ENCODE results near the gene PIM3. TPM values are rescaled to one million over a fixed set of nuclear protein-coding genes. Genes with fewer than 3 reads are reported as not detected.
A peak's percentile ranks its signal among the peaks of the same experiment; 100 is the strongest.

PIM3 gene
- total RNA-seq, 2 experiments from 2014 or later, result 146 to 158 TPM

DNA sequence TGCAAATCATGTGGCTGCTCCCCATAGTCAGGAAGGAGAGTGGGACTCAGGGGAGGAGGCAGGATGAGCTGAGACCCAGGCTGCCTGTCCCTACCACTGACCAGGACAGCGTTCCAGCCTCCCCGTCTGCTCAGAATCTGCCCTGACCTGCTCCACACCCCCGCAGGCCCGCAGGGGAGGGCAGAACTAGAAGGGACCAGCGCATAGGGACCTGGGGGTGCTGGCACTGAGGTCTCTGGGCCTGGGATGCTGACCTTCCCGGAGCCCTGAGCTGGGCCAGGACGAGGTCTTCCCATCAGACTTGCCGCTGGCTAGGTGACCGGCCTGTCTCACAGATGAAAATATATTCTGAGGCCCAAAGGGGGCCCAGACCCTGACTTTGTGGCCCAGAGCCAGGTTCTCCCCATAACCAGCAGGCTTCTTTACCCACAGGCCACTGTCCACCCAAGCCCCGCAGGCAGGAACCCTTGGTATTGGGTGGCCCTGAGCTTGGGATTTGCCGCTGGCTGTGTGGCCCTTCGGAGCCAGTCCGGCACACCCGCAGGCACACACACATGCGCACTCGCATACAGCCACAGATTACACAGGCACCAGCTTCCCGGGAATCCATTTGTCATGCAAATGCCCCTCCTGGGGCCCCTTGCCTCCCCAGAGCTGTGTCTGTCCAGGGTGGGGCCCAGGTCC lies 13.8 kb upstream of the PIM3 start:
- Mint-ChIP-seq H3K27ac (peak overlapping the region; percentile 34), H3K4me3 (no peak overlapping the region), H3K4me1 (ENCODE audit: low read depth) (peaks cover 6% of the 10 kb centered on the region), H3K27me3 (no peaks in the 10 kb centered on the region), H3K36me3 (ENCODE audit: low read depth) (no peaks in the 10 kb centered on the region), H3K9me3 (no peaks in the 10 kb centered on the region)
- intact Hi-C loops (cut with micrococcal nuclease), result no loop called here
- ATAC-seq, result no peak
- no peak for DNase-seq
- ChIA-PET POLR2A (interaction anchor here (1.1 to 2.3 kb wide), 8 partner anchors 8 to 24 kb away, joined by 3 to 8 read pairs (median 4); partner anchors contain the start of gene PIM3), CTCF (interaction anchor here (1.1 kb wide), 1 partner anchor 11 kb away, joined by 3 read pairs; no protein-coding TSS in a partner anchor)
- TF ChIP-seq, protein P1, sequence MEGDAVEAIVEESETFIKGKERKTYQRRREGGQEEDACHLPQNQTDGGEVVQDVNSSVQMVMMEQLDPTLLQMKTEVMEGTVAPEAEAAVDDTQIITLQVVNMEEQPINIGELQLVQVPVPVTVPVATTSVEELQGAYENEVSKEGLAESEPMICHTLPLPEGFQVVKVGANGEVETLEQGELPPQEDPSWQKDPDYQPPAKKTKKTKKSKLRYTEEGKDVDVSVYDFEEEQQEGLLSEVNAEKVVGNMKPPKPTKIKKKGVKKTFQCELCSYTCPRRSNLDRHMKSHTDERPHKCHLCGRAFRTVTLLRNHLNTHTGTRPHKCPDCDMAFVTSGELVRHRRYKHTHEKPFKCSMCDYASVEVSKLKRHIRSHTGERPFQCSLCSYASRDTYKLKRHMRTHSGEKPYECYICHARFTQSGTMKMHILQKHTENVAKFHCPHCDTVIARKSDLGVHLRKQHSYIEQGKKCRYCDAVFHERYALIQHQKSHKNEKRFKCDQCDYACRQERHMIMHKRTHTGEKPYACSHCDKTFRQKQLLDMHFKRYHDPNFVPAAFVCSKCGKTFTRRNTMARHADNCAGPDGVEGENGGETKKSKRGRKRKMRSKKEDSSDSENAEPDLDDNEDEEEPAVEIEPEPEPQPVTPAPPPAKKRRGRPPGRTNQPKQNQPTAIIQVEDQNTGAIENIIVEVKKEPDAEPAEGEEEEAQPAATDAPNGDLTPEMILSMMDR (IDR thresholded peaks at IDR 0.05), result no peak

DNA sequence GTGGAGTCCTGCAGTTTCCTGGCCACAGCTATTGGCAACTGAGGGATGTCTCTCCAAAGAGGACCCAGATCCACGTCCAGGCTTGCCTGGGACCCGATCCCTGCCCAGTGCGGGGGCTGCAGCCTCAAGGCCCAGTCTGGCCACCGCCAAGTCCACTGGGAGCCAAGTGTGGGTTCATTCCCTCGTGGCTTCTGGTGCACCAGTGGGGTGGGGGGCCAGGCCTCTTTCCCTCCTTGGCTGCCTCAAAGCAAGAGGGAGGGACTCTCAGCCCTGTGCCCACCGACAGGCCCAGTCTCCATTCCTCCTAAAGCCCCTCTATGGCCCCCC lies 13.3 kb upstream of the PIM3 start:
- intact Hi-C loops (cut with micrococcal nuclease), result no loop called here
- TF ChIP-seq, protein P1 (IDR thresholded peaks at IDR 0.05), result no peak
- Mint-ChIP-seq H3K27me3 (no peaks in the 10 kb centered on the region), H3K9me3 (no peaks in the 10 kb centered on the region), H3K36me3 (ENCODE audit: low read depth) (no peaks in the 10 kb centered on the region), H3K27ac (no peak overlapping the region), H3K4me3 (no peak overlapping the region), H3K4me1 (ENCODE audit: low read depth) (peaks cover 6% of the 10 kb centered on the region)
- ChIA-PET POLR2A (interaction anchor here (1.6 to 2.3 kb wide), 4 partner anchors 9 to 23 kb away, joined by 4 to 8 read pairs (median 6); no protein-coding TSS in a partner anchor), CTCF (no interaction called here)
- ATAC-seq (no peak), DNase-seq (no peak)

DNA sequence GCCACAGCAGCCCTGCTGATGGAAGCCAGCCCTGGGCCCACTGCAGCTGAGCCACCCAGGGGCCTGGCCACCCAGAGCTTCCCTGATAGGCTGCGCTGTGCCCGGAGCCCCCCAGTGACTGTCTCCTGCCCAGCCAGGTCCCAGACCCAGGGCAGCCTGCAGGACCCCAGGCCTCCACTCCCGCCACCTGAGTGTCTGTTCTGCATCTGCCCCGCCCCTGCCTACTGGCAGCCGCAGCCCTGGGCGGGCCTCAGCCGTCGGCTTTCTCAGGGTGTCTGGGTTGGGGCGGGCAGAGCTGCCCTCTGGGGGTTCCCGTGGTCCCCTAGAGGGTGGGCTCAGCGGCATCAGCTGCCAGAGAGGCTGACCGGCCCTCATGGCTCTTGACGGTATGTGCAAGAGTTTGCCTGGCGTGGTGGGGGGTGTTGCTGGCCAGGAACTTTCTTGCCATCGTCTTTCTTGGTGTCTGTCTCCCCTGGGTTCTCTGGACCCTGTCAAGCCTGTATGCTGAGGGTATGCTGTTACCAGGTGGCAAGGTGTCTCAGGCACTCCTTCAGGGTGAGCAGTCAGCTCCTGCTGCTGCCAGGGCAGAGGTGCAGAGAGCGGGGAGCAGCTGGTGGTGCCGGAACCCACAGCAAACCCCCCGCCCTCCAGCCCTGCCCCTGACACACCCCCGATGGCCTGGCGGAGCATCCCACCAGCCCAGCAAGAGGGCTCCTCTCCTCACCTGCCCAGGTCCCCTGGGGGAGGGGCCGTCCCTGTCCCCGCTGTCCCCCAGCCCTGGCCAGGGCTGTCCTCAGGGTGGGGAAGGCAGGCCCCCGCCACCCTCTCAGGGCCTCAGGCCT lies 12.2 kb upstream of the PIM3 start:
- no peak overlapping the region for H3K4me3 Mint-ChIP-seq
- no peak for DNase-seq
- ChIA-PET POLR2A (interaction anchor here (2.3 kb wide), 2 partner anchors 10 to 22 kb away, joined by 6 to 8 read pairs; no protein-coding TSS in a partner anchor), CTCF (no interaction called here)
- H3K4me1 Mint-ChIP-seq (ENCODE audit: low read depth), result peaks cover 6% of the 10 kb centered on the region
- no peak overlapping the region for H3K27ac Mint-ChIP-seq
- no peaks in the 10 kb centered on the region for H3K27me3 Mint-ChIP-seq
- no peak for ATAC-seq
- TF ChIP-seq, protein P1 (IDR thresholded peaks at IDR 0.05), result no peak
- H3K36me3 Mint-ChIP-seq (ENCODE audit: low read depth), result no peaks in the 10 kb centered on the region
- H3K9me3 Mint-ChIP-seq, result no peaks in the 10 kb centered on the region
- intact Hi-C loops (cut with micrococcal nuclease), result no loop called here

DNA sequence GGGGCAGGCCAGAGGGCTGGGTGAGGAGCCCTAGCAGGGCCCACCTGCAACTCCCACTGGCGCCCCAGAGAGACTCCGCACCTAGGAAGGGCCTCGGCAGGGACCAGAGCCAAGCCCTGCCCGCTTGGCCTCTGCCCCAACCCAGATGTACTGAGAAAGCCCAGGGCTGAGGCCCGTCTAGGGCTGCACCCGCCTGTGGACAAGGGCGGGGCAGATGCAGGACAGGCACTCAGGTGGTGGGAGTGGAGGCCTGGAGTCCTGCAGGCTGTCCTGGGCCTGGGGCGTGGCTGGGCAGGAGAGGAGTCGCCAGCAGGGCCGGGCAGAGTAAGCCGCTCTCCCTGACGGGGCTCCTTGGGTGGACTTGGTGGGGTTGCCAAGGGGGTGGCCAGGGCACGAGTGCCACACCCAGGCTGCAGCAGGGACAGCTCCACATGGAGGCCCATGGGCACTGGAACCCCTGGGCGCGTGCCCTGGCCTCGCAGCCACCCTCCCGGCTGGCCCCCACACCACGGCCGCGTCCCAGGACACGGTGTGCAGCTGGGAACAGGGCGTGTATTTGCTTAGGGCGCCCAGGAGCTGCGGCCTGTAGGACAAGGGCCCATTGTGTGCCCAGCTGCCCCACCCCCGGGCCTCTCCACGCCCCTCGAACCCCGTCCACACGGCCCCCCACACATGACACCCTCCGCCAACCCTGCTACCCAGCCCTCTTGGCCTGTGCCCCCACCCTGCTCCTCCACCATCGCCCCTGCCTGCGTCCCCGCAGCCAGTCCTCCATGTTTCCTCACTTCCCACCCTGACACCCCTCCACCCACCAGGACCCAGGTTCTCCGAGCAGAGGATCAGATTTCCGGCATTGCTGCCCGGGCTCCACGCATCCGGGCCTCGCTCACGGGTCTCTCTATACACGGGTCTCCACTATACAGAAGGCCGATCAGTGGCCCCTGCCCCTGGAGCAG lies 11.3 kb upstream of the PIM3 start:
- ATAC-seq (no peak), DNase-seq (no peak)
- intact Hi-C loops (cut with micrococcal nuclease), result no loop called here
- ChIA-PET POLR2A (no interaction called here), CTCF (no interaction called here)
- Mint-ChIP-seq H3K4me1 (ENCODE audit: low read depth) (peaks cover 6% of the 10 kb centered on the region), H3K27ac (no peak overlapping the region), H3K9me3 (no peaks in the 10 kb centered on the region), H3K27me3 (no peaks in the 10 kb centered on the region), H3K36me3 (ENCODE audit: low read depth) (no peaks in the 10 kb centered on the region), H3K4me3 (no peak overlapping the region)
- TF ChIP-seq, protein P1 (IDR thresholded peaks at IDR 0.05), result no peak
